Stimulated activated CD8-positive, alpha-beta memory T cell treated with anti-CD3 and anti-CD28 coated beads, Interleukin-12 subunit alpha, Interleukin-12 subunit beta, amount 100 ng/mL, for 1 hour (primary cell): ENCODE data around the gene DTD1.

ENCODE experiments used
- DNase-seq: peaks from one replicate; pipeline ENCODE4 v3.0.0-alpha.2; 2020; ENCODE audit warnings: low read depth

Gene DTD1

DNA sequence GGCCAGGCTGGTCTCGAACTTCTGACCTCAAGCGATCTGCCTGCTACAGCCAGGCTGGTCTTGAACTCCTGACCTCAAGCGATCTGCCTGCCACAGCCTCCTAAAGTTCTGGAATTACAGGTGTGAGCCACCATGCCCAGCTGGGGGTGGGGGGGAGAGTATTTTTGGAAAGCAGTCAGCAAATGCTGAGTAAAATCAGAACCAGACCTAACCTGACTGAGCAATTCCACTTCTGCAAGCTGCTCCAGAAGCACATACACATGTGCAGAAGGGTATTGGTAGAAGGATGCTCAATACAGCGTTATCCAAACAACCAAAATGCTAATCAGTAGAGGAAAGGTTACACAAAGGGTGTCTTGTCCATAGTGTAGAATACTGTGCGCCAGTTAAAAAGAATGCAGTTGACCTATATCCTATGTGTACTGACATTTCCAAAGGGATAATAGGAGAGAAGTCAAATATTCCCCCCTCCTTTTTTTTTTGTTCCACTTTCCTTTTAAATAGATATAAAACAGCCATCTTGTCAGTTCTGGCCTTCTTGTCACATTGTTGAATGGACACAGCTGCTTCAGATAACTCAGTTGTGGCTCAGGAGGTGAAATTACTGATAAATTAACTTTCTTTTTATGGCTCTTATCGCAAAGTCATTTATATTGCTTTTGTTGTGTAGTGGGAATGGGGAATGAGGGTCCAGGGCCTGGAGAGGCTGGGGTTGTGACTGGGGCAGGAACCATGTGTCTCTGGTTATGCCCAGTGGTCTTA, 74.6 kb downstream of the DTD1 start:
- DNase-seq: no peak

DNA sequence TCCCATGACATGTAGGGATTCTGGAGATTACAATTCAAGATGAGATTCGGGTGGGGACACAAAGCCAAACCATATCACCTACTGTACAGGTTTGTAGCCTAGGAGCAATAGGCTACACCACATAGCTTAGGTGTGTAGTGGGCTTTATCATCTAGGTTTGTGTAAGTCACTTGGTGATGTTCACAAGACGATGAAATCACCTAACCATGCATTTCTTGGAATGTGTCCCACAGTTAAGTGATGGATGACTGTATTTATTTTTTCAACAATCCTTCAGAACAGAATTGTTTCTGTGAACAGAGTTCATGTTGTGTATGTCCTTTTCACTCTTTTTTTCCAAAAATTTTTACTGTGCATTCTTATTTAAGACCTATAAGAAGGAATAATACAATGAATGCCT, 76.1 kb downstream of the DTD1 start:
- no peak for DNase-seq

DNA sequence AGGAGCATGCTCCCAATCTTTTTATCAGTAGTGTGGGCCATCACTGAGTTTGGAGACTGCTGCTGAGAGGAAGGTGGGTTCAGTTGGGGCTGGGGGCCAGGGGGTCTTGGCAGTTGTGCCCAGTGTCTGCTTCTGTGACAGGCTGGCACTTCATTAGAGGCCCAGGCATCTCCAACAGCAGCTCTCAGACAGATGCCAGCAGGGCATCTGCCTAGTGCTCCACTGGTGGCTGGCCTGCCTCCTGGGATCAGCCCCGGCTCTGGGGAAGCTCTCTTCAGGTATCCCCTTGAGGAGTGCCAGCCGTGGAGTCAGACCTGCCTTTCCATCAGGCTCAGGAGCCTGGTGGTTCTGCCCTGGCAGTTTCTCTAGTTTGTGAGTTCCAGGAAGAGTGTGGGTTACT, 77.3 kb downstream of the DTD1 start:
- no peak for DNase-seq

DNA sequence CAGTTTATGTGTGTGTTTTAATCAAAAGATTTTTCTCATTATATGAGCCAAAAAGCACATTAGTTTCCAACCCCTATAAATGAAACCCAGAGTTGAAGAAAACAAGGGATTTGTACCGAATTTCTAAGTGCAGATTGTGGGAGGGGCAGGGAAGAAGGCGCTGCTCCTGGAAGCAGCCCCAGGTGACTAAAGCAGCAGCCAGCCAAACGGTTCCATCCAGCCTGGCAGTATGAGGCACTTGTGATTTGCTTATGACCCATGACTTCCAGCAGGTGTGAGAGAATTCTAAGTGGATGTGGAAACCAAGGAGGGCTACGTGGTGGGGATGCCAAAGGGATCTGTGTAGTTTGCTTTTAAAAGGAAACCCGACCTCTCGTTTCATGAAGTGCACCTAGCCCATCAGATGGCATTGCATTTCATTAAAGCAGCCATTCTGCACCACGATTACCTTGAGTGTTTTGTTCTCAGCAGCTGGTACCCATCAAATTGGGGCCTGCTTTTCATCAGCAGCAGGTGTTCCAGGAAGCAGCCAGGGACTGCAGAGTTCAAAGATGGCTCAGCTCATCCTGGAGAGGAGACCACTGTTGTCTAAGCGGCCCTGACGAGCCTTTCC, 79.1 kb downstream of the DTD1 start:
- no peak for DNase-seq

DNA sequence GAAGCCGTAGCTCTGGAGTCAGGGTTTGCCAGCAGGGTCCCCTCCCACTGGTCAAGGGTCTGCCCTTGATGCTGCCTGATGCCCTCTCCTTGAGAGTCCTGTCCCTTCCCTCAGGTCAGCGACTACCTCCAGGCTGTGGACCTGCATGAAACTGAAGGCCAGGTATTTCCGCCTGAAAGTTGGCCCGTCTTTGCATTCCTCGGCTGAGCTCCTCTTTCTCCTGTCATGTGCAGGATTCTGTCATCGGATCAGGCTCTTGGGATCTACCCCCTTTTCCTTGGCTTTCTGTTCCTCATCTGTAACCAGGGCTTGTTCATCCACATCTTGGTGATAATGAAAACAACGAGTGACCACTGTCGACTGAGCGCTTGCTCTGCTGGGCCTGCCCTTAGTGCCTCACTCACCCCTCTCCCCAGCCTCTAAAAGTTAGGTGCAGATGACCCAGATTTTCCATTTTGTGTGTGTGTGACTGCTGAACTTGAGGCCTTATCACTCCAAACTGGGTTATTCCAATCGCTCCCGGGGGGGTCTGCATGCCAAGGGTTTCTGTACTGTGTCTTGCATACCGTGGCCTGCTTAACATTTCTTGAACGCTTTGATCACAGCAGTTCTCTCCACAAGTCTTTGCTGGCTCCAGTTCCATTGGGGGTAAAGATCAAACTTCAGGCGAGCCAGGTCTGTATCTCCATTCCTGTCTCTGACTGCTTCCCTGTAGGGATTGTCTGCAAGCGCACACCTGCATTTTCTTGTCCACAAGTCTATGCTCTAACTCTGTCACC, 81.6 kb downstream of the DTD1 start:
- DNase-seq: no peak

DNA sequence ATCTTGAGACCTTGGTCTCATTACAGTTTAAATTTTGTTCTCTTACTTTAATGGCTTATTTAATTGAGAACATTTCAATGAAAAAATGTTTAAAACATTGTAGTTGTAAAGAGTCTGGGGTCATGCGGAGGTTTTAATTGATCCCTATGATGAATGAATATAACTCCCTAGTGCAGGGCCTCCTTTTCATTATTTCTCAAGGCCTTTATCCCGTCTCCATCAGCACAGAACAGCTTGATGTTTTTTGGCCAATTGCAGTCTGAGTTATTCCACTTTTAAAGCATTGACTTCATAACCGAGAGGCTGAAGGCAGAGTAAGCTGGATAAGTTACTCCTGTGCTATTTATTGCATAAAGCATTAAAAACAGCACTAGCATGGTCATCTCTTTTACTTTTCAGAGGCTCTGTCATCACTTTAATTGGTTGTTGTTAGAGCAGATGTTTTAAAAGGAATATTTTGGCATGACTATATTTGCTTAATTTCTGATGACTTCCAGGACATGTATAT, 83.4 kb downstream of the DTD1 start:
- no peak for DNase-seq

DNA sequence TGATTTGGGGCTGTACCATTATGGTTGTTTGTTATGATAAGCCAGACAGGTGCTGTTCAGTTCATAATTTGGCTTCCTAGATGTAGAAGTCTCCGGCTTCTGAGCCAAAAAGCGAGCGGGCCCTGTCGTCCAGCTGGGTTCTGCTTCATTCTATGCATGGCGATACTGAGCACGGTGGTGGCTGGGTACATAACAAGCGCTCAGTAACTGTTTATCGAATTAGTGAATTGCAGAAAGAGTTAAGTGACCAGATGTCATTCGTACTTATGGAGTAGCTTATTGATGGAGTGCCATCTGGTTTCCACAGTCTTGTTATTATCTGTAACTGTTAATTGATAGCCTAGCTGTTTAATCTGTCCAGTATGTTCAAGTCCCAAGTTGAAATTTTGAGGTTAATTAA, 85.0 kb downstream of the DTD1 start:
- no peak for DNase-seq

DNA sequence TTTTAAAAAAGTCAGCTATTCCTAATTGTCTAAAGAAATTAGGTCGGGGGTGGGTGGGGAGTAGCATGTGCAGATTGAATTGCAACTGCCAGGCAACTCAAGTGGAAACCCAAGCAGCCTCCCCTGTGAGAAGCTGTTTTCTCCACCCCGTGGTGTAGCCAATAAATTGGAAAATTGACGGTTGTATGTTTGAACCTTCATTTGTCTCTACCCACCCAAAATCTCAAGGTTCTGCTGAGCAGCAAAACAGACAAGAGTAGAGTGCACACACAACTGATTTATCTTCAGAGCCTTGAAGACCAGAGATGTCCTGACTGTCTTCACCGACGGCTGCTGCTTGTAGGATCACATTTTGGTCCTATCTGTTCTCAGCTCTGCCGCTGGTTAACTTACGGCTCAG, 88.5 kb downstream of the DTD1 start:
- no peak for DNase-seq

DNA sequence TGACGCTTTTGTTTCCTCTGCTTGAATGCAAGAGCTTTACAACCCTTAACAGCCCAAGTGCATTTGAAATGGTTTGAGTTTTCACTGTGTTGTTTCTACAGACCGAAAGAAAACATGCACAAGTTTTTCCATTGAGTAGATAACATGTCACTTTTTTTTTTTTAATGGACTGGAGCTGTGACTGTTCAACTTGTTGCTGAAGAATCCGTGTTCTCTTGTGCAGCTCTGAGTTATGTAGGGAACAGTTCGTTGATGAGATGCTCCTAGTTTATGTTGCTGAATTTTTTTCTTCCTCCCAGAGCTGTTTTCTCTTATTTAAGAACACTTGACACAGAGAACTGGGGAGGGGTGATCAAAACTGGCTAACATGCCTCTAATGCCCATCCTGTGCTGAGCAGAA, 89.3 kb downstream of the DTD1 start:
- no peak for DNase-seq

DNA sequence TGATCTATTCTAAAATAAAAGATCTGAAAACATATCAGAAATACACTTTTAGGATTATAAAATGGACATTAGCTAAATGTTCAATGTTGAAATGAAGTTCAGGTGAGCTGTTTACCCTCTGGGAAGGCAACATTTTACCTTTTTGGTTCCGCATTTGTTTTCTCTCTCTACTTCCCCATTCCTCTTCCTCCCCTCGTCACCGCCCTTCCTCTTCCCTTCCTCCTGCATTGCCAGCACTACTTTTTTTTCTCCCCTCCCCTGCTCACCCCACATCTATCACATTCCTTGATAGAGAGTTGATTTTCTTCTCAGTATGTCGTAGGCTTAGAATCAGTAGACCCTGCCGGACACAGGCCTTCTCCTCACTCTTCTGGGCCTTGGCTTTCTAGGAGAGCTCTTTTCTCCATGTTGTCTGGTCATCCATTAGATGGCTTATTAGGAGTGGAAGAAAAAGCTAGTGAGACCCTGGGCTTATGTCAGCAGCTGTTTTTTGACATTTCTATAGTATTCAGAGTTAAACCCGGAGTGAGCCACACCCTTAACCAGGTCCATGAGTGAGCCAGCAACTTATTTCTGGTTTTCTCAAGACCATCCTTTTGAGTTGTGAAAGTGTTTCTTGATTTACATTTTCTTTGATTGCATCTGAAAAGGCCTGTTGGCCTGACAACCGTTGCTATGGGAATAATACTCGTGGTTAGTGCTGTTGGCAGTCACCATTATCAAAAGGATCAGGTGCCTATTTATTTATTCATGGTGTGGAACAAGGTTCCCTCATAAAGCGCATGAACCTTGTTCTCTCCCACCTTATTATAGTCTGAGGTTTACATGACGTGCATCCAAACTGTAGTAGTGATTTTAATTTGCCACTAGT, 90.9 kb downstream of the DTD1 start:
- DNase-seq: no peak

DNA sequence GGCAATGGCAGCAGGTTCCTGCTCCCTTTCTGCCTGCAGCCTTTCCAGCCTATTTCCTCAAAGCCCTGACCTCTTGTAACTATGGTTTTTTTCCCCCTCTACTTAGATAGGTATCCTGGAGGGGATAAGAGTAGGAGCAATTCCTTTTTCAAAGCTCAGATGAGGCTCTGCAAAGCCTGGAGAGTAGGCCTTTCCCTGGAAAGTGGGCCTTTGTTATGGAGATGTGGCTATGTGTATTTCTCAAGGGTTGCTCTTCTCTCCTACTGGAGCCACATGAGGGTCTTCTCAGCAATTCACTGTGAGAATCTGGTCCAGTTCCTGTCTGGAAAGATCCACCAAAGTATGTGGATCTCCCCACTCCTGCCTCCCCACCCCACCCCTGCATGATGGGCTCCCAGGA, 96.0 kb downstream of the DTD1 start:
- DNase-seq: no peak

DNA sequence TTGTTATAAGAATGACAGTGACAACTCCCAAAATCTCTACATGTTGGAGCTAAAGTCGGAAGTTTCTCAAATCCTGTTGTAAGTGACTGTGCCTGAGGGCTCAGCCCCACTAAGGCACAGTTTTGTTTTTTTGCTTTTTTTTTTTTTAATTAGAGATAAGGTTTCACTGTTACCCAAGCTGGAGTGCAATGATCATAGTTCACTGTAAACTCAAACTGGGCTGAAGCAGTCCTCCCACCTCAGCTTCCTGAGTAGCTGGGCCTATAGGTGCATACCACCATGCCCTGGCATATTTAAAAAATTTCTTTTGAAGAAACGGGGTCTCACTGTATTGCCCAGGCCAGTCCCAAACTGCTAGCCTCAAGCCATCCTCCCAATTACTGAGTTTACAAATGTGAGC, 96.9 kb downstream of the DTD1 start:
- no peak for DNase-seq

DNA sequence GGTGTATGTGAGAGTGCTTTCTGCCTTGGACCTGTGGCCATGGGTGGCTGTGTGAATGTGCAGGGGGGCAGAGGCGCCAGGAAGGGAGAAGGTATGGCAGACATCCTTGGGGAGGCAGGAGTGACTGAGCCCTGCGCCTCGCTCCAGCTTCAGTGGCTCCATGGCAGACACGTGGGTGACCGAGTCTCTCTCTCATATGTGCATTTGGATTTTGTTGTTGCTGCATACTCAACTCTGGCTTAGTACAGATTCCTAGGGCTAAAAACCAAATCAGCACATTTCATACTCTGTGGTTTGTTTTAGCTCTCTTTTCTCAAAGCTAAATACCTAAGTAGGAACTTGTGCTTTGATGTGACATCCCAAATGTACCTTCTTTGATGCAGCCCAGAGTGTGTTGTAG, 97.6 kb downstream of the DTD1 start:
- no peak for DNase-seq

DNA sequence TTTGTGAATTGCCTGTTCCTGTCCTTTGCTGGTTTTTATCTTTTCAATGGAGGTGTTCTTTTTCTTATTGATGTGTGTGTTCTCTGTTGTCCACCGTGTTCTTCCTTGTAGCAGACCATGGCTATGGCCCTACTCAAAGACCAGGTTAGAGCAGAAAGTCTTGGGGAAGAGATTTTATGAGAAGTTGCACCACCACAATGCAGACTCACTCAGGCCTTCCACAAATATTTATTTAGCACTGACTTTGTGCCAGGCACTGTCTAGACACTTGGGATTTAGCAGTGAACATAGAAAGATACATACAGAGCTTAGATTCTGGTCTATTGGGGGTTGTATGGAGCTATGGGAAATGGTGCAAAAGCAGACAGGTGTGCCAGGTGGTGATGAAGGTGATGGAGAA, 98.8 kb downstream of the DTD1 start:
- no peak for DNase-seq

DNA sequence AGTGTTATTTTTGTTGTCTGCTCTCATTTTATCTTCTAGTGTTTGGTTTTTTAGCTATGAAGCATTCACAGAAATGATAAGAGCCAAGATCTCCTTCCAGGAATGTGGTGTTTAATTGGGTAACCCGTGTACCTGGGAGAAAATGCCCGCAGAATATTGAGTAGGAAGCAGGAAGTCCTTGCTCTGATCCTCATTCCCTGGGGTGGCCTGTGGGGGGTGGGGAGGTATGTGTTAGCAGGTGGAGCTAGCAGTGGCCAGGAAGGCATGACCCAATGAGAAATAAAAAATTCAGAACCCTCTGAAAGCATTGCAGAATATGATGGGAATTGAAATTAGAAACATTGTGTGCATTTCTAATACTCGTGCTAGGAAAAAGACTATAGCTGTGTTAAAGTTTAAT, 100.8 kb downstream of the DTD1 start:
- DNase-seq: no peak

DNA sequence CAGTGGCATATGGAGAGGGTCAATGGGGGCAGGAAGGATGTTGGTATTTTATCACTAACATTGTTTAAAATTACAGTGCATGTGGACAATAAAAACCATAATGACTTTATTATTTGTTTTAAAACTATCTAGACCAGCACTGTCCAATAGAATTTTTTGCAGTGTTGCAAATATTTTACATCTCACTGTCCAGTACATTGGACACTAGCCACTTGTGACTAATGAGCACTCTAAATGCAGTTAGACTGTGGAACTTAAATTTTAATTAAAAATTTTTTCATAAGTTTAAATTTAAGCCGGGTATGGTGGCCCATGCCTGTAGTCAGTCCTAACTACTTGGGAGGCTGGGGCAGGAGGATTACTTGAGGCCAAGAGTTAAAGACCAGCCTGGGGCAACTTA, 101.7 kb downstream of the DTD1 start:
- no peak for DNase-seq

DNA sequence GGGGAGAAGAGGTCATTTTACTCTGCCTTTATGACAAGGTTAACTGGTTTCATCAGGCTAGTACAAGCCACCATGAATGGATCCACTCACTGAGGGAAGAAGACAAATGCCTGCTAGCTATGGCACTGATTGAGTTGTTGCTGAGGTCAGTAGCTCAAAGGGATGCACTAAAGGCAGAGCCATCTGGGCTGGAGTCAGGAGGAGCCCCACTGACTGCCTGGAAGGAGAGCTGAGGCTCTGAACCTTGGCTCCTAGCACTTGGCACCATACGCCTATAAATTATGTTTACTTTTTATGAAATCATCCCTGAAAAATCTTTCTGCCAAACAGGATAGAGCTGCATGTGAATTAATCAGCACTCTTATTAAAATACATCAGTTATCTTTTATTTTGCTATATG, 104.6 kb downstream of the DTD1 start:
- DNase-seq: no peak

DNA sequence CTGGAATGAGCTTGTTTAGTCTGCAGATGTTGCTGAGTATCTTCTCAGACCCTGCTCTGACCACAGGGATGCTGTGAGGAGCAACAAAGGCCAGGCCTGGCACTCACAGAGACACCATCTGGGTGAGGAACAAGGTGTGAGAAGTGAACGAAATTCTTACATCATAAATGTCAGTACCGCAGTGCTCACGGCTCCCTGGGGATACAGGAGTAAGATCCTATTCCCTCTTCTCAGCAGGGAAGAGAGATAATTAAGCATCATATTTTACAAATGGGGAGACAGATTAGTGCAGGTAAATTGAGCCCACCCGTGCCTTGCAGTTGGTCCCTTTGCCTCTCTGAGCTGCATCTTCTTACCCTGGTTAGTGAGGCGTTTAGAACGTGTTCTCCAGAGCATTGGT, 106.2 kb downstream of the DTD1 start:
- no peak for DNase-seq

DNA sequence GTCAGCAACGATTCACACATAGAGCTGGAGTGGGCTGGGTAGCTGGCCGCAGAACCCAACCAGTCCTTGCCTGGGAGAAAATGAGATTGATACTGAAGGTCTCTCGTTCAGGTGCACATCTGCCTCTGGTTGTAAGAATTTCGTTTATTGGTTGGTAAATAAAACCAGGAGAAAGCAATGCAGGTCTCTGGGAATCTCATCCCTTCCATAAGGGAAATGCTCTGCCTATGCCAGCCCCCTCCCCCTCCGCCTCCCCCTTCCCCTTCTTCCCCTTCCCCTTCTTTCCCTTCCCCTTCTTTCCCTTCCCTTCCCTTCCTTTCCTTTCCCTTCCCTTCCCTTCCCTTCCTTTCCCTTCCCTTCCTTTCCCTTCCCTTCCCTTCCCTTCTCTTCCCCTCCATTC, 107.3 kb downstream of the DTD1 start:
- DNase-seq: no peak

DNA sequence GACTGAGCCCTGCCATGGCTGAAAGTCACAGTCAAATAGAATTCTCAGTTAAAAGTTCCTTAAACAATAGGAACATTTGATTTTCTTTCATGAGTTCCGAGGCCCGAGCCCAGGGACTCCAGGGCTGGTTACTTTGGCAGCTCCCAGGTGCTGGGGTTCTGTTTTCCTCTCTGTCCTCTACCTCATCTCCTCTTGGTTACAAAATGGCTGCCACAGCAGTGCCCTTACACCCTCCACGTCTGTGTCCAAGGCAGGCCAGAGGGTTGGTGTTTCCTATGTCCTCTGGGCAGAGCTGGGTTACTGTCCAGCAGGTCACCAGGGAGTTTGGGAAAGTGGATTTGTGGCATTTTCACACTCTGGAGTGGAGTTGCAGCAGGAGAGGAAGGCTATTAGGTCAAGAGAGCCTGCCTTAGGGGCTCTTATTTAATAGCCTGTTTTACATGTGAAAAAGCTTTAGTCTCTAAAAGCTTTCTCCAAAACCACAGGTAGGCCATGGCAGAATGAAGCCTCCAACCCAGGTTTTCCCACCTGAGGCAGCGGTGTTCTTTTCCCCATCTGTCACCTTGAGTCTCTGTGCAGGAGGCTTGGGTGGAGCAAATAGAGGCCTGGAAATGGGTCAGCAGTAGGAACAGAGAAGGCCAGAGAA, 111.0 kb downstream of the DTD1 start:
- DNase-seq: no peak

DNA sequence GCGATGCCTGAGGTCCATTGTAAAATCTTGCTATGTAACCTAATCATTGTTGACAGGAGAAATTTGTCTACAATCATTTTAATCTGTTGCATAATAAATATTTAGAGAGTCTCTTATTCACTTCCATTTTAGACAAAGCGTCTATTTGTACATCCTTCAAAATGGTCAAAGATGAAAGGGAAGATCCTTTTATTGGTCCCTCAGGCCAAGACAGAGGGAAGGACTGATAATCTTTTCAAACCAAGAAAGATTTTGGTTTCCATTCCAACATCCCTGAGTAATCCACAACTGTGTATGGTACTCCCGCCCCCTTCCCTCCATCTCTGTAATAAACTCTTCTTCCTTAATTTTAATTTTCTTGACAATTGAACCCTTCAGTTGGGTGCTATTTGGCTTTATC, 114.1 kb downstream of the DTD1 start:
- DNase-seq: no peak

DNA sequence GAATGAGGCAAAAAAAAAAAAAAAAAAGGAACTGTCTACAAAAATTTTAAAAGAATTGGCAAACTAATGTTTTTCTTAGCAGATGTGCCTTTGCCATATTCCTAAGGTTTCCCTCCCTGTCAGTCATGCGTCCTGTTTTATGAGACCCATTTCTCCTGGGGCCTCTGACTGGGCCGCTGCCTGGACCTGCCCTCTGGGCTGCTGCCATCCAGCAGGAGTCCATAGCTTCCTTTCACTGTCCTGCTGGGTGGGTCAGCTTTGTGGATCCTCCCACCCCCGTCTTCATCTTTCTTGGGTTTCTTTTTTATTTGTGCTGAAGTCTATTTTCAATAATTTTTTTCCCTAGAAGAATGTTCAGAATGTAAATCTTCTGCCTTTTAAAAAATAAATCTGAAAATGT, 114.9 kb downstream of the DTD1 start:
- no peak for DNase-seq
